ENCODE measurements around the gene DGAT2.

DNA sequence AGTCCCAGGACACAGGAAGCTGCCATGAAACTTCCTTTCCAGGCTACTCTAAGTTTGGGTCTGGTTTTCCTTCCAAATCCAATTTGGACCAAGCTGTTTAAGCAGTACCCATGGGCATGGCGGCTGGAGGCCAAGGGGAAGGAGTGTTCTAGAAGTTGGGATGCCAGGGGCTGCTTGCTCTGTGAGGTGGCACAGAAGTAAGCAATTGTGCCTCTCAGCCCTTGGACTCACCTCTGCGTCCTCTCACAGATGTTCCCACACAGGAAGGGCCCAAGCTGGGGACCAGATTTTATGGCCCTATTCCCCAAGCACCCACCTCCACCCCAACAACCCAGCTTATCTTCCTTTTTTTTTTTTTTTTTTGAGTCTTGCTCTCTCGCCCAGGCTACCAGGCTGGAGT lies 3.5 kb upstream of the DGAT2 start:
- TF ChIP-seq CTCF (IDR thresholded peaks at IDR 0.05; ENCODE audit: insufficient read depth, low read length, poor library complexity, severe bottlenecking) (no peak), EZH2phosphoT487 (conservative IDR thresholded peaks at IDR 0.05; ENCODE audit: low read length) (no peak)

Data from SU-DHL-6 (cell line).